G401.6 (cell line): ENCODE data around the gene SULF2.

Experiments
- FAIRE-seq: peaks from 2 replicates; lab custom pipeline; 2012; peaks lifted over from hg19 to GRCh38; lab: Jason Lieb, UNC

The SULF2 gene

DNA sequence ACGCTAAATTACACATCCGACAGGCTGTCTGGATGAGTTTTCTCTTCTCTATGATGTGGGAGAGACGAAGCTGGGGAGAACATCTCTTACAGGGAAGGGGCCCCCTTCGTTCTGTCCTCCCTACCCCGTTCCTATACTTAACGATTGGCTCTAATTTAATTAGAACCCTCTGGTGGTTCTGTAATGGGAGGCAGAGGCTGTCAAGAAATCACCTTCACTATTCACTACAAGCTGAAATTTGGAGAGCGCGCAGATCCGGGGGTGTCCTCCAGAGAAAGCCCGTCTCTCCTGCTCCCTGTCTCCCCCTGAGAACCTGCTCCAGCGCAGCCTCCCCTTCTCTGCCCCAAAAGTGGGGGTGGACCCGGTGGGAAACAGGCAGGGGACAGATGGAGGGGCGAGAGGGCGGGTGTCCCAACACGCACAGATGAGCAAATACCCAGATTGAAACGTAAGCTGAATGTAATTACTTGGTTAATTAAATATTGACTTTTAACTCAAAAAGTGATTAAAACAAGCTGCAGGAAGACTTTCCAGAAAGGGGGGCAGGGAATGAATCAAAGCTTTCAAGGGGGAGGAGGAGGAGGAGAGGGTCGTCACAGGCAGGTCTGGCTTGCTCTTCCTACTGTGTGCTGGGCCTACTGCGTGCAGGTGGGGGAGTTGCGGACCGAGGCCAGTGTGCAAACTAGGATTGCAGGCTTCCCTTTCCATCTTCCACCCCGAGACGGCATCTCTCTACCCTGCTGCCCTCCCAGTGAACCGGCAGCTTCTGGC lies 1.3 kb downstream of the SULF2 start:
- FAIRE-seq: no peak

GRCh38 chr20:47782920-47783552 lies 2.2 kb downstream of the SULF2 start:
- no peak for FAIRE-seq

- no peak for FAIRE-seq
Observed at GRCh38 chr20:47782076-47782475, 3.2 kb downstream of the SULF2 start.

DNA sequence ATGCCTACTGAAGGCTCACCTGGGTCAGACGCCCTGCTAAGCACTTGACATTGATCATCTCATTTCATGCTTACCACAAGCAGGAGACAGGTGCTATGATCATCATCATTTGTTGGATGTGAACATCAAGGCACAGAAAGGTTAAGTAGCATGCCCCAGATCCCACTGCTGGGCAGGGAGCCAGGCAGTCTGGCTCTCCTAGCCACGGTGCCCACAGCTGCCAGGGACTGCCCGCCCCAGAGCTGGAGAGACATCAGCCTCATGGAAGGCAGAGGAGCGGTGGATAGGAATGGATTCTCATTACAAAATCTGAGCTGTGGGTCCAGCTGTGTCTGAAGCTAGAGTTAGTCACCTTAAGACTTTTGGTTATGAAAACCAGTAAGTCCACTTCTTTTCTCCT lies 3.6 kb downstream of the SULF2 start:
- FAIRE-seq: no peak

GRCh38 chr20:47780720-47781389 lies 4.4 kb downstream of the SULF2 start:
- no peak for FAIRE-seq

DNA sequence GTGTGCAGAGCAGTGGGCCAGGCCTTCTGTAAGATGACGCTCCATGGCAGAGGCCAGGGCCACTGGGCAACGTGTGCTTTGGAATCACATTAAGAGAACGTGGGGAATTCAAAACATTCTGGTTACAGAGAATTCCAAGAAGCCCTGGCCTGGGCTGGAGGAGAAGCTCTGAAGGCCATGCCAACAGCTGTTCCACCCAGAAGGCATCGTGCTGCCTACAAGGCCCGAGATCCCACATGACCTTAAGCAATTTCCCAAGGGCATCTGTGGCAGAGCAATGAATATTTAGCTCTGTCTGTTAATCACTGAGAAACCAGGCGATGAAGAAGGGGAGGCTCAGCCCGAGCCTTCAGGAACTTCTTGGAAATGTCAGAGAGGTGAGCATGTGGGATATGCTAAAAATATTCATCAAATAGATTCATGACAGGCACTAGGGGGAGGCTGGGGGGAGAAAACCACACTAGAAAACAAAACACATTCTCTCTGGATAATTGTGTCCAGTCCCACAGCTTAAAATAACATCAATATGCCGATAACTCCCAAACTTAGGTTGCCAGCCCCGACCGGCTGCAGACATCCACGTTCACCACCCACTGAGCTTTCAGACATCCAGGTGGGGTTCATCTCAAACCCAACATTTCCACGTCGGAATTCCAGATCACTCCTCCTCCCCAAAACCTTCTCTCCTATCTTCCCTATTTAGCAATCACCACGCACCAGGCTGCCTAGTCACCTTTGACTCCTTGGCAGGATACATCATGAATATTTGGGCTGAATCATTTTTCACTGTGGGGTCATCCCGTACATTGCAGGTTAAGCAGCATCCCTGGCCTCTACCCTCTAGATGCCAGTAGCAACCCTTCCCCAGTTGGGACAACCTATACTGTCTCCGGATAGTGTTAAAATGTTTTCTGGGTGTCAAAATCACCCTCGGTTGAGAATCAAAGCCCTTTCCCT lies 6.6 kb downstream of the SULF2 start:
- no peak for FAIRE-seq

GRCh38 chr20:47777220-47777619 lies 8.1 kb downstream of the SULF2 start:
- no peak for FAIRE-seq

DNA sequence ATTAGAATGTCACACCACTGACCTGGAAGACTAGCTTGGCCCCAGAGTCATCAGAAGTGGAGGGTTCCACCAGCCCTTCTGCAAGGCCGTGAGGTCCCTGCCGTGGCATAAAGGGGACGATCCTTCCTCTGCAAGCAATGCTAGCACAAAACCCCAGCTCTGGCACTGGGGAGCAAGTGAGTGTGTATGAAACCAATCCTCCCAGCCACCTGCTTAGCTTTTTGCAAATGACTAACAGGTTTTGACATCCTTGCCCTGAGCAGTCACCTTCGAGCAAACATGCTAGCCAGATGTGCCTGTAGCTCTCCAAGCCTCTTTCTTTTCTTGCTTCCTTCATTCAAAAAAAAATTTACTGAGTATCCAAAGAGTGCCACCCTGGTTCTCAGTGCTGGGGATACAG lies 8.6 kb downstream of the SULF2 start:
- FAIRE-seq: no peak

DNA sequence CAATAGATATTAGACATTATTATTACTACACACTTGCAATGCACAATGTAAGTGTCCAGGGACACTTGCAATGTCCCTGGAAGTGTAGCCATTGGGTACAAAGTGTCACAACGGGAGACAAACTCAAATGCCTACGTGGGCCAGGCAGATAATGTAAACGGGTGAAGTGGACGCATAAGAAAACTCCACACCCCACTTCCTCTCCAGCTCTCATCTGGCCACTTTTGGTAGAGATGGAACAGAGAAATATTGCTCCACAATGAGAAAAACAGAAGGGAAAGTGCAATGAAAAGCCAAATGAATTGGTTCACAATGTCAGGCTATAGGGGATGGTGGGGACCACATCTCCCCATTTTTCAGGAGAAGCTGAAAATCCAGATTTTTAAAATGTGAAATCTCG lies 9.4 kb downstream of the SULF2 start:
- FAIRE-seq: no peak

GRCh38 chr20:47775039-47775438 lies 10.2 kb downstream of the SULF2 start:
- no peak for FAIRE-seq

GRCh38 chr20:47774131-47774777 lies 11.0 kb downstream of the SULF2 start:
- FAIRE-seq: no peak

GRCh38 chr20:47773371-47773786 lies 11.9 kb downstream of the SULF2 start:
- FAIRE-seq: no peak

- FAIRE-seq: no peak
Observed at GRCh38 chr20:47770935-47771334, 14.3 kb downstream of the SULF2 start.

DNA sequence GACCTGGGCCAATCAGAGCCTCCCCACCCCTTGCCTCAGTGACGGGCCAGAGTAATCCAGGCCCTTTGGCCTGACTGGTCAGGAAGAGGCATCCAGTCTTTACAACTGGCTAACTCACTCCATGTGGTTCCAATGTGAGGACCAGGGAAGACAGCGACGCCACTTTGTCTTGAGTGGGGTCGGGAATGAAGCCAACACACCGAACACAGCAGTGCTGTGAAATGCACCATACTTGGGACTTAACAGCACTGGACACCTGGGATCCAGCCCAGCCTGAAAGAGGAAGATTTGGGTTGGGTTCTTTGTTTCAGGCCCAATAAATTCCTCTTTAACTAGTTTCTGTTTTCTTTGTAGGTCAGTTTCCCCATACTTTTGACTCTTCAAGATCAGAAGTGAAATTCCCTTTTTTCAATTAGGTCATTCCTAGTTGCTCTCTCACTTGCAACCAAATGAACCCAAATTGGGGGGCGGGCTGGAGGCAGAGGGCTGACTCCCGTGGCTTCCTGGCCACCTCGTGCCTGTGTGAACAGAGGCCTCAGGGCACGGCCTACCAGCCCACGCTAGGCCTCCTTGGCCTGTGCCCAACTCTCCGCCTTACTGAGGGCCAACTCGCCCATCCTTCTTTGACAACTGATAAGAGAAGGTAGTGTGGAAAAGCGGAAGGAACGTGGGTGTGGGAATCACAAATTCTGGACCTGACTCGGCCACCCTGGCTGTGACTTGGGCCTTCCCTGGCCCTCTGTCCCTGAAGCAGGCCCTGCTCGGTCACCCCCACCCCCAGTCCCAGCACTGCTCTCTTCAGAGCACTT lies 17.1 kb downstream of the SULF2 start:
- FAIRE-seq: no peak

- FAIRE-seq: no peak
Observed at GRCh38 chr20:47765691-47766594, 19.3 kb downstream of the SULF2 start.

DNA sequence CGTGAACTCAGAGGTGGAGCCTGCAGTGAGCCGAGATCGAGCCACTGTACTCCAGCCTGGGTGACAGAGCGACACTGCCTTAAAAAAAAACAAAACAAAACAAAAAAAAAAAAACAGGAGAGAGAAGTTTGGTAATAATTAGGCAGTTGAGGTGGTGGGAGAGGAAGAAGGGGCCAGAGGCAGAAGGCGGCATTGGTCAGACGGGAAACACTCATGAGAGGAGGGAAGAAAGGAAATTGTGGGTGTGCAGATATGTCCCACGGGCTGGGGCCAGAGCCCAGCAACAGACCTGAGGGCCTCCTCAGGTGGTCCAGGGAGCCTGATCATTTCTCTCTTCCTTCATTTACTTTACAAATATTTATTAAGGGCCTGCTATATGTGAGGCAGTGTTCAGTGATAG lies 20.0 kb downstream of the SULF2 start:
- no peak for FAIRE-seq

DNA sequence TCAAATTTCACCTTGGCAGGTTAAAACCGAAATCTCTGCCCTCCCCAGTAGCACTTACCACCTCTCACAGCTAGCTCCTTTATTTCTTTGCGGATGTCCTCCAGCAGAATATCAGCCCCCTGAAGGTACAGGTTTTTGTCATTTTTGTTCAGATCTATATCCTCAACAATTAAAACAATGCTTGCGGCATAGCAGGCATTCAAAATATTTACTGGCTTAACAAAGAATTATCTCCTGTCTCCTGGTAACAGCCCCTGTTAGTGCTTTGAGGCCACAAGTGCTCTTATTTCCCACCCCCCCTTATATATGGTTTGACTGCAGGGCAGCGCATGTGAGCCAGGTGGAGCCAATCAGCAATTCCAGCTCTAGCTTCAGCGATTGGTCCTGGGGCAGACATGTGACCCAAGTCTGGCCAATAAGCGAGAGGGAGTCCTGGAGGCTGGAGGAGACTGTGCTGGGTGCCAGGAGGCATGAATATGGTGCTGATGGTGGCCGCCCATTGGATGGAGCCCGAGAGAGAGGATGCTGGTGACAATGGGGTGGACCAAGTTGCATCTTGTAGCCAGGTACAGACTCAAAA lies 21.0 kb downstream of the SULF2 start:
- no peak for FAIRE-seq

GRCh38 chr20:47762699-47763268 lies 22.5 kb downstream of the SULF2 start:
- FAIRE-seq: no peak

DNA sequence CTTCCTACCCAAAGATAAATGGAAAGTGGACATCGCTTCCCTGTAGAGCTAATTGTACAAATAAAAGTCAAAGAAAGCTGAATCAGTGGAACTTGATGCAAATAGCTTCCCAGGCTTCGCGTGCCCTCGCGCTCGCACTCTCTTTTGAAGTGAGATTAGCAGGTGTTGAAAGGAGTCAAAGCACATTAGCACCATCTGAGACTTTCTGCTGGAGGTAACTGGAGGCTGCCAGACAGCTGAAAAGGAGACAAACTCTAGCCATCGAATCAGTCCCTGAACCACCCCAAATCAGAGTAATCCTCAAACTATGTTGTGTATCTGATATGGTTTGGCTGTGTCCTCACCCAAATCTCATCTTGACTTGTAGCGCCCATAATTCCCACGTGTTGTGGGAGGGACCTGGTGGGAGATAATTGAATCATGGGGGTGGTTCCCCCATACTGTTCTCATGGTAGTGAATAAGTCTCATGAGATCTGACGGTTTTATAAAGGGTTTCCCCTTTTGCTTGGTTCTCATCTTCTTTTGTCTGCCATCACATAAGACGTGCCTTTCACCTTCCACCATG lies 23.7 kb downstream of the SULF2 start:
- FAIRE-seq: no peak
